Activated naive CD4-positive, alpha-beta T cell (primary cell): ENCODE results near the gene ZNF362.

Experiments used
- DNase-seq, 4 experiments: peaks; one replicate each; lab custom pipeline; 2025; lab: John Stamatoyannopoulos, UW

ZNF362 gene

GRCh38 chr1:33244809-33245186 lies 11.5 kb upstream of the ZNF362 start:
- DNase-seq: no peak

- DNase-seq: no peak
These were observed 10.1 kb upstream of the ZNF362 start for GRCh38 chr1:33246171-33246570.

- no peak for DNase-seq
These were observed 8.7 kb upstream of the ZNF362 start for GRCh38 chr1:33247545-33247944.

- DNase-seq: no peak
These were observed 8.0 kb upstream of the ZNF362 start for GRCh38 chr1:33248244-33248643.

GRCh38 chr1:33249422-33249821 lies 6.9 kb upstream of the ZNF362 start:
- no peak for DNase-seq

GRCh38 chr1:33250217-33250616 lies 6.1 kb upstream of the ZNF362 start:
- DNase-seq: no peak

- DNase-seq: no peak
These were observed 5.6 kb upstream of the ZNF362 start for GRCh38 chr1:33250724-33251123.

- no peak for DNase-seq
These were observed 1.8 kb upstream of the ZNF362 start for GRCh38 chr1:33254491-33254890.

GRCh38 chr1:33255347-33256220 lies 708 bp upstream of the ZNF362 start:
- peak in 1 of 4 experiments; percentile 32 for DNase-seq

- DNase-seq: no peak
These were observed 146 bp upstream of the ZNF362 start for GRCh38 chr1:33256221-33256470.

- DNase-seq: no peak
These were observed 997 bp downstream of the ZNF362 start for GRCh38 chr1:33257207-33257771.

- DNase-seq: no peak
These were observed 1.8 kb downstream of the ZNF362 start for GRCh38 chr1:33257772-33258712.

GRCh38 chr1:33258788-33259274 lies 2.5 kb downstream of the ZNF362 start:
- DNase-seq: no peak

GRCh38 chr1:33259879-33260278 lies 3.6 kb downstream of the ZNF362 start:
- no peak for DNase-seq

GRCh38 chr1:33260439-33260838 lies 4.1 kb downstream of the ZNF362 start:
- no peak for DNase-seq

GRCh38 chr1:33261344-33261743 lies 5.1 kb downstream of the ZNF362 start:
- DNase-seq: no peak

GRCh38 chr1:33263890-33264504 lies 7.7 kb downstream of the ZNF362 start:
- DNase-seq: no peak

GRCh38 chr1:33265780-33266605 lies 9.7 kb downstream of the ZNF362 start:
- no peak for DNase-seq

- DNase-seq: no peak
These were observed 10.5 kb downstream of the ZNF362 start for GRCh38 chr1:33266766-33267165.

- DNase-seq: no peak
These were observed 11.3 kb downstream of the ZNF362 start for GRCh38 chr1:33267468-33268205.

GRCh38 chr1:33268457-33268856 lies 12.2 kb downstream of the ZNF362 start:
- DNase-seq: no peak
